GM23338 (cell line): ENCODE data around the gene KRT78. TPM values are rescaled to one million over a fixed set of nuclear protein-coding genes. Genes with fewer than 3 reads are reported as not detected.

Source experiments
- ATAC-seq: fragments of 200-7000 bp; cut with Tn5 transposase; 3 replicates; pipeline ENCODE4 v1.9.1; 2020
- DNase-seq: peaks from one replicate; pipeline ENCODE4 v3.0.0-alpha.2; 2015; ENCODE audit warnings: low spot score
- H2AFZ ChIP-seq: fragments of 200-600 bp; sonication (generic); 2 replicates; pipeline ENCODE4 v1.8.0; 2016; ENCODE audit warnings: antibody characterized with exemption, mild to moderate bottlenecking, moderate library complexity
- H3F3A ChIP-seq: fragments of 200-600 bp; sonication (generic); replicated peaks from 2 replicates; pipeline ENCODE4 v1.8.0; 2017; ENCODE audit warnings: antibody characterized with exemption, mixed run types, low read depth
- H3K27ac ChIP-seq: fragments of 200-600 bp; sonication (generic); 2 replicates; pipeline ENCODE4 v1.6.1; 2016; ENCODE audit warnings: low read depth
- H3K27me3 ChIP-seq: fragments of 200-600 bp; sonication (generic); 2 replicates; pipeline ENCODE4 v1.8.0; 2016; ENCODE audit warnings: mild to moderate bottlenecking, mixed run types, moderate library complexity; ENCODE audit not compliant: insufficient read depth
- H3K36me3 ChIP-seq: fragments of 200-600 bp; sonication (generic); 2 replicates; pipeline ENCODE4 v1.8.0; 2016; ENCODE audit warnings: mild to moderate bottlenecking; ENCODE audit not compliant: insufficient read depth
- H3K4me1 ChIP-seq: fragments of 200-600 bp; sonication (generic); 2 replicates; pipeline ENCODE4 v1.8.0; 2016; ENCODE audit warnings: mild to moderate bottlenecking, moderate library complexity; ENCODE audit not compliant: insufficient read depth
- H3K4me2 ChIP-seq: fragments of 200-600 bp; sonication (generic); 2 replicates; pipeline ENCODE4 v1.7.1; 2017; ENCODE audit warnings: mixed run types
- H3K4me3 ChIP-seq: fragments of 200-600 bp; sonication (generic); 2 replicates; pipeline ENCODE4 v1.6.1; 2016; ENCODE audit warnings: mixed run types
- H3K79me2 ChIP-seq: fragments of 200-600 bp; sonication (generic); replicated peaks from 2 replicates; pipeline ENCODE4 v1.8.0; 2017; ENCODE audit warnings: mild to moderate bottlenecking; ENCODE audit not compliant: insufficient read depth
- H3K9me2 ChIP-seq: fragments of 200-600 bp; sonication (generic); 2 replicates; pipeline ENCODE4 v1.8.0; 2017; ENCODE audit not compliant: insufficient read depth
- H4K20me1 ChIP-seq: fragments of 200-600 bp; sonication (generic); replicated peaks from 2 replicates; pipeline ENCODE4 v1.8.0; 2017; ENCODE audit warnings: mild to moderate bottlenecking; ENCODE audit not compliant: insufficient read depth
- H3K27ac Mint-ChIP-seq: 2 replicates; pipeline ENCODE4 v1.8.0; 2020; ENCODE audit warnings: inconsistent platforms, mild to moderate bottlenecking, moderate library complexity, mixed read lengths
- H3K27me3 Mint-ChIP-seq: 3 replicates; pipeline ENCODE4 v1.8.0; 2022; ENCODE audit warnings: low read depth, mild to moderate bottlenecking, moderate library complexity, mixed read lengths, inconsistent platforms; ENCODE audit not compliant: insufficient read depth, poor library complexity
- H3K36me3 Mint-ChIP-seq: 3 replicates; pipeline ENCODE4 v1.8.0; 2021; ENCODE audit warnings: low read depth, mild to moderate bottlenecking, inconsistent platforms, moderate library complexity, mixed read lengths
- H3K4me1 Mint-ChIP-seq: 3 replicates; pipeline ENCODE4 v1.8.0; 2020; ENCODE audit warnings: mild to moderate bottlenecking, inconsistent platforms, mixed read lengths
- H3K4me3 Mint-ChIP-seq: 3 replicates; pipeline ENCODE4 v1.8.0; 2021; ENCODE audit warnings: moderate library complexity, mild to moderate bottlenecking, inconsistent platforms, mixed read lengths
- H3K9me3 Mint-ChIP-seq: 3 replicates; pipeline ENCODE4 v1.8.0; 2020; ENCODE audit warnings: moderate library complexity, mild to moderate bottlenecking, inconsistent platforms, mixed read lengths
- CREB1 ChIP-seq: fragments of 250-450 bp; sonication (Bioruptor Pico); IDR thresholded peaks from 2 replicates; pipeline ENCODE4 v1.5.0; 2020; ENCODE audit warnings: low read depth, mild to moderate bottlenecking, moderate library complexity
- ETS1 ChIP-seq: IDR thresholded peaks from 2 replicates; pipeline ENCODE4 v1.6.1; 2016; ENCODE audit warnings: antibody characterized with exemption
- EZH2phosphoT487 ChIP-seq: fragments of 200-600 bp; sonication (generic); IDR thresholded peaks from one replicate; pipeline ENCODE4 v1.8.1; 2018; ENCODE audit warnings: antibody characterized with exemption; ENCODE audit not compliant: unreplicated experiment
- POLR2AphosphoS5 ChIP-seq: IDR thresholded peaks from 2 replicates; pipeline ENCODE4 v1.6.1; 2016; ENCODE audit warnings: antibody characterized with exemption, low read depth
- REST ChIP-seq: IDR thresholded peaks from one replicate; pipeline ENCODE4 v1.6.1; 2018; ENCODE audit warnings: antibody characterized with exemption; ENCODE audit not compliant: unreplicated experiment
- ZNF114 ChIP-seq: fragments of 250-450 bp; sonication (Bioruptor Pico); IDR thresholded peaks from 2 replicates; pipeline ENCODE4 v1.5.0; 2020; ENCODE audit warnings: mild to moderate bottlenecking, moderate library complexity
- ZNF331 ChIP-seq: fragments of 250-450 bp; sonication (Bioruptor Pico); IDR thresholded peaks from 2 replicates; pipeline ENCODE4 v1.5.0; 2020; ENCODE audit warnings: low read depth, mild to moderate bottlenecking, moderate library complexity
- polyA plus RNA-seq: library from polyadenylated mRNA; unstranded; fragments of >200 nt; fragmentation: Nextera tagmentation; extraction: Ambion mirVana; gene quantifications from 2 replicates; pipeline ENCODE4 v1.2.1, GENCODE V29; 2016
- total RNA-seq: library from RNA; depleted of rRNA; stranded (reverse); fragments of >200 nt; shearing (Covaris generic); gene quantifications from 2 replicates; pipeline ENCODE4 v1.2.3, GENCODE V29; 2014
- TF ChIP-seq, protein P1 (sequence below), 2 experiments: fragments of 200-600 bp in 1 of 2; sonication (generic) in 1 of 2; conservative IDR thresholded peaks; 2 replicates each; pipeline versions ENCODE4 v1.5.1 to v1.6.1; 2016 to 2017; ENCODE audit warnings: antibody characterized with exemption in 2 of 2, low read depth in 2 of 2, mild to moderate bottlenecking in 2 of 2, moderate library complexity in 1 of 2

KRT78 gene
- total and polyA plus RNA-seq, 2 experiments from 2014 or later: not detected

DNA sequence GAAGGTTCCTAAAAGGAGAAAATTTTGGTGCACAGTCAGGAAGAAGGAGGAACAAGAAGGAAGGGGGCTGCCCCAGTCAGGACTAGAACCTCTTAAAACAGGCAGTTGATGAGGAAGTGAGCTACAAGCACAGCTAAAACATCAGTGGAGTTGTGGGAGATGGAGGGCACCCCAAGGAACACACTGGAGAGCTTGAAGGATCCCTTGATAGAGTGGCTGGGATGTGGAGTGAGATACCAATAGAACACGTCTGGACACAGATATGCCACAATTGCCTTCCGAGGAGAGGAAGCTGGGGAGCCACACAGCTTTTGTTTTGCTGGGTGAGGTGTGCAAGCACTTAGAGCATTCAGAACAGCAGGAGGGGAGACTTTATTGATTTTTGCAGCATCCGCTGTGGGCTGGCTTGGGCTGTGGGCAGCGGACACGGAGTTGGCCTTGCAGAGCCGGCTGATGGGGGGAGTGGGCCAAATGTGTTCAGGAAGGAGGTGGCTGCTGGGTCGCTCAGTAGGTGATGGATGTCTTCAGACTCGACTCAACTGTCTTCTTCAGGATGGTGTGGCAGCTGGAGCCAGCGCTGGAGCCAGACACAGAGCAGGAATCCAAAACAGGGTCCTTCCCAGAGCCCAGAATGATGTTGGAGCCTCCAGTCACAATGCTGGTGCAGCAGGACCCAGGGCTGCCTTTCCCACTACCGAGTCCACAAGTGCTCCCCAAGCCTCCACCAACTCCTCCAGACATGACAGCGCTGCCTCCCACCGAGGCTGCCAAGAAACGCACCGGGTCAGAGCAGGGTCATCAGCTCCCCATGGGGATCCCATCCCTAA lies 10.0 kb downstream of the KRT78 start:
- H3K9me3 Mint-ChIP-seq: no peaks in the 10 kb centered on the region
- H2AFZ ChIP-seq: no peak overlapping the region
- H3K4me3 Mint-ChIP-seq: no peak overlapping the region
- no peaks in the 10 kb centered on the region for H4K20me1 ChIP-seq
- no peaks in the 10 kb centered on the region for H3K36me3 Mint-ChIP-seq
- no peaks in the 10 kb centered on the region for H3K4me1 ChIP-seq
- H3K4me1 Mint-ChIP-seq: no peaks in the 10 kb centered on the region
- H3K9me2 ChIP-seq: no peaks in the 10 kb centered on the region
- H3K79me2 ChIP-seq: no peaks in the 10 kb centered on the region
- H3K4me2 ChIP-seq: no peak overlapping the region
- no peaks in the 10 kb centered on the region for H3K36me3 ChIP-seq
- H3K27ac Mint-ChIP-seq: no peak overlapping the region
- ATAC-seq (no peak), DNase-seq (no peak)
- H3K27ac ChIP-seq: no peak overlapping the region
- H3F3A ChIP-seq: no peaks in the 10 kb centered on the region
- peaks cover 7% of the 10 kb centered on the region for H3K27me3 Mint-ChIP-seq
- H3K4me3 ChIP-seq: no peak overlapping the region
- no peaks in the 10 kb centered on the region for H3K27me3 ChIP-seq
- TF ChIP-seq CREB1 (CRISPR knock-in tag): no peak
- no peak for TF ChIP-seq ZNF331
- TF ChIP-seq REST: no peak
- TF ChIP-seq EZH2phosphoT487: no peak
- no peak for TF ChIP-seq ETS1
- no peak for TF ChIP-seq POLR2AphosphoS5

GRCh38 chr12:52837781-52838608 lies 10.8 kb downstream of the KRT78 start:
- ATAC-seq (no peak), DNase-seq (no peak)
- Histone ChIP-seq H3F3A (no peaks in the 10 kb centered on the region), H3K36me3 (no peaks in the 10 kb centered on the region), H3K9me2 (no peaks in the 10 kb centered on the region), H3K79me2 (no peaks in the 10 kb centered on the region), H2AFZ (no peak overlapping the region), H3K4me2 (no peak overlapping the region), H4K20me1 (no peaks in the 10 kb centered on the region), H3K4me1 (no peaks in the 10 kb centered on the region), H3K27me3 (no peaks in the 10 kb centered on the region), H3K4me3 (no peak overlapping the region), H3K27ac (no peak overlapping the region)
- Mint-ChIP-seq H3K27ac (no peak overlapping the region), H3K36me3 (no peaks in the 10 kb centered on the region), H3K9me3 (no peaks in the 10 kb centered on the region), H3K4me1 (no peaks in the 10 kb centered on the region), H3K27me3 (peaks cover 9% of the 10 kb centered on the region), H3K4me3 (no peak overlapping the region)
- TF ChIP-seq ZNF114 (CRISPR knock-in tag): no peak
- TF ChIP-seq CREB1 (CRISPR knock-in tag): no peak
- no peak for TF ChIP-seq REST
- no peak for TF ChIP-seq EZH2phosphoT487
- TF ChIP-seq, protein P1, sequence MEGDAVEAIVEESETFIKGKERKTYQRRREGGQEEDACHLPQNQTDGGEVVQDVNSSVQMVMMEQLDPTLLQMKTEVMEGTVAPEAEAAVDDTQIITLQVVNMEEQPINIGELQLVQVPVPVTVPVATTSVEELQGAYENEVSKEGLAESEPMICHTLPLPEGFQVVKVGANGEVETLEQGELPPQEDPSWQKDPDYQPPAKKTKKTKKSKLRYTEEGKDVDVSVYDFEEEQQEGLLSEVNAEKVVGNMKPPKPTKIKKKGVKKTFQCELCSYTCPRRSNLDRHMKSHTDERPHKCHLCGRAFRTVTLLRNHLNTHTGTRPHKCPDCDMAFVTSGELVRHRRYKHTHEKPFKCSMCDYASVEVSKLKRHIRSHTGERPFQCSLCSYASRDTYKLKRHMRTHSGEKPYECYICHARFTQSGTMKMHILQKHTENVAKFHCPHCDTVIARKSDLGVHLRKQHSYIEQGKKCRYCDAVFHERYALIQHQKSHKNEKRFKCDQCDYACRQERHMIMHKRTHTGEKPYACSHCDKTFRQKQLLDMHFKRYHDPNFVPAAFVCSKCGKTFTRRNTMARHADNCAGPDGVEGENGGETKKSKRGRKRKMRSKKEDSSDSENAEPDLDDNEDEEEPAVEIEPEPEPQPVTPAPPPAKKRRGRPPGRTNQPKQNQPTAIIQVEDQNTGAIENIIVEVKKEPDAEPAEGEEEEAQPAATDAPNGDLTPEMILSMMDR (conservative IDR thresholded peaks at IDR 0.05; ENCODE audit: low read depth in 2 of 2): no peak
- TF ChIP-seq ETS1: no peak
